ENCODE results near the gene FCRL4.

GRCh38 chr1:157542676-157543075 lies 55.2 kb downstream of the FCRL4 start:
- TF ChIP-seq CTCF (IDR thresholded peaks at IDR 0.05) (no peak), POLR2A (IDR thresholded peaks at IDR 0.05) (no peak)

Measured in testis (tissue), 2 donors.